Measurements from ENCODE around the gene PRKCE.

PRKCE gene

DNA sequence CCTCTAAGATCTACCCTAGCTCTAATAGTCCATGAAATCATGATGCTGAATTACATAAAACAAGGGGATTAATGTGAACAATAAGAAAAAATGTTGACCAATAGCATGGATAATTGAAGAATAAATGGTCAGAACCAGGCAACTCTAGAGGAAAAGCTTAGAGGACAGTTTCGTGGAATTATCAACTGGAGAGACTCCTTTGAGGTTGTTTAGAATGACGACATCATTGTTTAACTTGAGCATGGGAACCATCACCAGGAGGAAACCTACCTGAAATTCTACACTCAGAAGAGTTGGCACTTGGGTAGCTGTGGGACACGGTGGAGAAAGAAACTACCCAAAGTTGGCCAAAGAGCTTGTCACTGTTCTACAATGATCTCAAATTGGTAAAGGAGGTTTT is 466.5 kb downstream of the PRKCE start:
- no peak overlapping the region for H3K4me2 ChIP-seq (ENCODE audit: low read length)
- no peak overlapping the region for H3K27ac ChIP-seq (ENCODE audit: low read depth, low read length)
- H3K9ac ChIP-seq (ENCODE audit: low read length): no peak overlapping the region
- no peaks in the 10 kb centered on the region for H3K79me2 ChIP-seq (ENCODE audit: control insufficient read depth, insufficient read depth, low read length)
- H3K18ac ChIP-seq (ENCODE audit: low read length): no peak overlapping the region
- no CpG with 5 or more reads among the region's 3 CpGs for WGBS (ENCODE audit: extremely low coverage, insufficient coverage, low lambda C conversion rate)
- H2BK120ac ChIP-seq (ENCODE audit: low read depth, low read length): no peak overlapping the region
- no peaks in the 10 kb centered on the region for H3K27me3 ChIP-seq (ENCODE audit: insufficient read depth, low read length, poor library complexity)
- DNase-seq: no peak
- no peaks in the 10 kb centered on the region for H3K4me1 ChIP-seq (ENCODE audit: control insufficient read depth, low read depth, low read length)
- no peak overlapping the region for H3K23ac ChIP-seq (ENCODE audit: low read length)
- H3K4me3 ChIP-seq (ENCODE audit: low read length): no peak overlapping the region
- no peak overlapping the region for H4K8ac ChIP-seq (ENCODE audit: low read depth, low read length)
- H2BK15ac ChIP-seq (replicated peaks; ENCODE audit: low read depth): no peak overlapping the region
- H4K5ac ChIP-seq (ENCODE audit: low read length): no peak overlapping the region
- H3K79me1 ChIP-seq (ENCODE audit: low read length): no peaks in the 10 kb centered on the region
- H2AK5ac ChIP-seq (ENCODE audit: low read length): no peak overlapping the region
- no peak overlapping the region for H3K56ac ChIP-seq (ENCODE audit: low read length)
- no peaks in the 10 kb centered on the region for H3K36me3 ChIP-seq (ENCODE audit: control insufficient read depth, insufficient read depth, low read length)
- H3K4ac ChIP-seq (ENCODE audit: low read depth, low read length): no peak overlapping the region
- no peak overlapping the region for H2BK5ac ChIP-seq (ENCODE audit: low read length)

DNA sequence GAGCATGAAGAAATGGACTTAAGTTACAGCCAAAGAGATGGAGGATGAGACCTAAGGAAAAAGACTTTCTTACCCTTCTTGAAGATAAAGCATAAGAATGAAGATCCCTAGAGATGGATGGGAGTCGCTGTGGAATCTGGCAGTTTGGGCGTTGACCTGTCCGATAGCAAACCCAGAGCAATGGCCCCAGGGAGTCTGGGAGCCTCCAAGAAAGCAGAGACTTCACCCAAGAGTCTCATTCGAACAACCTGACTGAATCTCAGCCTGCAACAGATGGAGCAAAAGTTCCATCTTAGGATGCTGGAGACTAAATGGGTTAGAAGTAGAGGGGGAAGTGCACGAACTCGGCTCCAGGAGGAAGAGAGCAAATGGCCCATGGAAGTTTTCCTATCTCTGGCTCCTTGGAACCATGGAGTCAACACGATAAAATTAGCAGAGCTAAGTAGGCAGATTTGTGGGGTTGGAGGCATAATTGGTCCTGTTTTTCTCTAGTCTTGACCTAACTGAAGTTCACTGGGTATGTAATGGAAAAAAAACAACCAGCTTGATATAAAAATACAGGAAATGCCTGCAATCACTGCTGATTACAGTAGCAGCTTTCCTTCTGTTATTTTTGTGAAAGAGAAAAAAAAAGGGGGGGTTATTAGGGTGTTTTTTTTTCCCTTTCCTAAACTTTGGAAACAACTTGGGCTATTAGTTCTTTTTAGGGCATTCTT is 467.3 kb downstream of the PRKCE start:
- Histone ChIP-seq H3K27ac (ENCODE audit: low read depth, low read length) (no peak overlapping the region), H4K8ac (ENCODE audit: low read depth, low read length) (no peak overlapping the region), H3K23ac (ENCODE audit: low read length) (no peak overlapping the region), H3K9ac (ENCODE audit: low read length) (no peak overlapping the region), H3K36me3 (ENCODE audit: control insufficient read depth, insufficient read depth, low read length) (no peaks in the 10 kb centered on the region), H3K27me3 (ENCODE audit: insufficient read depth, low read length, poor library complexity) (no peaks in the 10 kb centered on the region), H3K4ac (ENCODE audit: low read depth, low read length) (no peak overlapping the region), H3K18ac (ENCODE audit: low read length) (no peak overlapping the region), H2BK120ac (ENCODE audit: low read depth, low read length) (no peak overlapping the region), H2BK5ac (ENCODE audit: low read length) (no peak overlapping the region), H3K79me1 (ENCODE audit: low read length) (no peaks in the 10 kb centered on the region), H4K5ac (ENCODE audit: low read length) (no peak overlapping the region), H3K56ac (ENCODE audit: low read length) (no peak overlapping the region), H2BK15ac (replicated peaks; ENCODE audit: low read depth) (no peak overlapping the region), H3K4me1 (ENCODE audit: control insufficient read depth, low read depth, low read length) (no peaks in the 10 kb centered on the region), H3K4me3 (ENCODE audit: low read length) (no peak overlapping the region), H3K79me2 (ENCODE audit: control insufficient read depth, insufficient read depth, low read length) (no peaks in the 10 kb centered on the region), H2AK5ac (ENCODE audit: low read length) (no peak overlapping the region), H3K4me2 (ENCODE audit: low read length) (no peak overlapping the region)
- DNase-seq: no peak
- no CpG with 5 or more reads among the region's 7 CpGs for WGBS (ENCODE audit: extremely low coverage, insufficient coverage, low lambda C conversion rate)

DNA sequence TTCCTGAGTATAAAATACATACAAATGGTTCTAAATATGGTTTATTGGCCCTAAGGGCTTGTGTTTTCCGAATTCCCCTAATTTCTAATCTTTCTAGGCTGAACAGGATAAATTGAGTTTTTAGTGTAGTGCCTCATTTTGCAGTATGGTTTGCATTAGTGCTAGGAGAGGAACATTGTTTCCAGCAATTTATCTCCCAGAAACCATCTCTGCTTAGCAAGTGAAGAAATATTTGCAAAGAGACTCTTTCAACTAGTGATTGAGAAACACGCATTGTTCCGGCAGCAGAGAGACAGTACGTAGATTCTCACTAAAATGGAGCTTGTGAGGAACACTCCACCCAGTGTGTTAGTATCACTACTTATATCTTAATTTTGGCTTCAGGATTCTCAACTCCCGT is 468.0 kb downstream of the PRKCE start:
- Histone ChIP-seq H3K9ac (ENCODE audit: low read length) (no peak overlapping the region), H2AK5ac (ENCODE audit: low read length) (no peak overlapping the region), H4K8ac (ENCODE audit: low read depth, low read length) (no peak overlapping the region), H2BK120ac (ENCODE audit: low read depth, low read length) (no peak overlapping the region), H3K79me1 (ENCODE audit: low read length) (no peaks in the 10 kb centered on the region), H3K23ac (ENCODE audit: low read length) (no peak overlapping the region), H3K36me3 (ENCODE audit: control insufficient read depth, insufficient read depth, low read length) (no peaks in the 10 kb centered on the region), H4K5ac (ENCODE audit: low read length) (no peak overlapping the region), H3K27me3 (ENCODE audit: insufficient read depth, low read length, poor library complexity) (no peaks in the 10 kb centered on the region), H3K79me2 (ENCODE audit: control insufficient read depth, insufficient read depth, low read length) (no peaks in the 10 kb centered on the region), H3K4me3 (ENCODE audit: low read length) (no peak overlapping the region), H3K27ac (ENCODE audit: low read depth, low read length) (no peak overlapping the region), H3K56ac (ENCODE audit: low read length) (no peak overlapping the region), H2BK5ac (ENCODE audit: low read length) (no peak overlapping the region), H2BK15ac (replicated peaks; ENCODE audit: low read depth) (no peak overlapping the region), H3K4me1 (ENCODE audit: control insufficient read depth, low read depth, low read length) (no peaks in the 10 kb centered on the region), H3K18ac (ENCODE audit: low read length) (no peak overlapping the region), H3K4me2 (ENCODE audit: low read length) (no peak overlapping the region), H3K4ac (ENCODE audit: low read depth, low read length) (no peak overlapping the region)
- DNase-seq: no peak
- no CpG with 5 or more reads among the region's 5 CpGs for WGBS (ENCODE audit: extremely low coverage, insufficient coverage, low lambda C conversion rate)

- Histone ChIP-seq H3K4me3 (ENCODE audit: low read length) (no peak overlapping the region), H3K4me2 (ENCODE audit: low read length) (no peak overlapping the region), H3K4ac (ENCODE audit: low read depth, low read length) (no peak overlapping the region), H3K27me3 (ENCODE audit: insufficient read depth, low read length, poor library complexity) (no peaks in the 10 kb centered on the region), H3K27ac (ENCODE audit: low read depth, low read length) (no peak overlapping the region), H3K79me2 (ENCODE audit: control insufficient read depth, insufficient read depth, low read length) (no peaks in the 10 kb centered on the region), H2BK5ac (ENCODE audit: low read length) (no peak overlapping the region), H4K8ac (ENCODE audit: low read depth, low read length) (no peak overlapping the region), H3K4me1 (ENCODE audit: control insufficient read depth, low read depth, low read length) (no peaks in the 10 kb centered on the region), H3K79me1 (ENCODE audit: low read length) (no peaks in the 10 kb centered on the region), H3K56ac (ENCODE audit: low read length) (no peak overlapping the region), H2AK5ac (ENCODE audit: low read length) (no peak overlapping the region), H3K18ac (ENCODE audit: low read length) (no peak overlapping the region), H3K36me3 (ENCODE audit: control insufficient read depth, insufficient read depth, low read length) (no peaks in the 10 kb centered on the region), H2BK120ac (ENCODE audit: low read depth, low read length) (no peak overlapping the region), H3K23ac (ENCODE audit: low read length) (no peak overlapping the region), H2BK15ac (replicated peaks; ENCODE audit: low read depth) (no peak overlapping the region), H4K5ac (ENCODE audit: low read length) (no peak overlapping the region), H3K9ac (ENCODE audit: low read length) (no peak overlapping the region)
- WGBS (ENCODE audit: extremely low coverage, insufficient coverage, low lambda C conversion rate): no CpG with 5 or more reads among the region's 5 CpGs
- no peak for DNase-seq
These were observed 469.5 kb downstream of the PRKCE start for GRCh38 chr2:46120792-46121555.

- H2BK120ac ChIP-seq (ENCODE audit: low read depth, low read length): no peak overlapping the region
- no peak overlapping the region for H2BK5ac ChIP-seq (ENCODE audit: low read length)
- H3K18ac ChIP-seq (ENCODE audit: low read length): no peak overlapping the region
- no peaks in the 10 kb centered on the region for H3K36me3 ChIP-seq (ENCODE audit: control insufficient read depth, insufficient read depth, low read length)
- no peak overlapping the region for H4K8ac ChIP-seq (ENCODE audit: low read depth, low read length)
- no peaks in the 10 kb centered on the region for H3K4me1 ChIP-seq (ENCODE audit: control insufficient read depth, low read depth, low read length)
- H3K27ac ChIP-seq (ENCODE audit: low read depth, low read length): no peak overlapping the region
- no peak overlapping the region for H3K9ac ChIP-seq (ENCODE audit: low read length)
- no peaks in the 10 kb centered on the region for H3K27me3 ChIP-seq (ENCODE audit: insufficient read depth, low read length, poor library complexity)
- no peak overlapping the region for H2AK5ac ChIP-seq (ENCODE audit: low read length)
- DNase-seq: no peak
- WGBS (ENCODE audit: extremely low coverage, insufficient coverage, low lambda C conversion rate): no CpG with 5 or more reads among the region's 5 CpGs
- no peaks in the 10 kb centered on the region for H3K79me1 ChIP-seq (ENCODE audit: low read length)
- H3K4ac ChIP-seq (ENCODE audit: low read depth, low read length): no peak overlapping the region
- H3K23ac ChIP-seq (ENCODE audit: low read length): no peak overlapping the region
- H2BK15ac ChIP-seq (replicated peaks; ENCODE audit: low read depth): no peak overlapping the region
- no peak overlapping the region for H4K5ac ChIP-seq (ENCODE audit: low read length)
- H3K79me2 ChIP-seq (ENCODE audit: control insufficient read depth, insufficient read depth, low read length): no peaks in the 10 kb centered on the region
- H3K56ac ChIP-seq (ENCODE audit: low read length): no peak overlapping the region
- no peak overlapping the region for H3K4me2 ChIP-seq (ENCODE audit: low read length)
- no peak overlapping the region for H3K4me3 ChIP-seq (ENCODE audit: low read length)
These were observed 471.0 kb downstream of the PRKCE start for GRCh38 chr2:46122318-46122976.
